Mesenchymal stem cell (in vitro differentiated cells and primary cell): Measurements from ENCODE around the gene ETS1.

Experiments
- DNase-seq: peaks from one replicate; pipeline ENCODE4 v3.0.0-alpha.2; 2013
- H2AFZ ChIP-seq: one replicate; pipeline ENCODE4 v1.6.1; 2013; ENCODE audit warnings: low read depth, mild to moderate bottlenecking, control low read depth, inconsistent platforms, low read length, moderate library complexity
- H2AK5ac ChIP-seq: 2 replicates; pipeline ENCODE4 v1.6.1; 2013; ENCODE audit warnings: low read length, moderate library complexity, mild to moderate bottlenecking, inconsistent platforms; ENCODE audit not compliant: severe bottlenecking
- H2BK120ac ChIP-seq: one replicate; pipeline ENCODE4 v1.6.1; 2013; ENCODE audit warnings: low read depth, mild to moderate bottlenecking, inconsistent platforms, low read length, moderate library complexity
- H2BK12ac ChIP-seq, 2 experiments: one replicate each; pipeline ENCODE4 v1.6.1; 2013; ENCODE audit warnings: inconsistent platforms in 2 of 2, low read length in 2 of 2, mild to moderate bottlenecking in 2 of 2, moderate library complexity in 2 of 2, control low read depth in 1 of 2
- H2BK15ac ChIP-seq: one replicate; pipeline ENCODE4 v1.6.1; 2013; ENCODE audit warnings: mild to moderate bottlenecking, low read depth, inconsistent platforms; ENCODE audit not compliant: poor library complexity, severe bottlenecking
- H2BK5ac ChIP-seq: 2 replicates; pipeline ENCODE4 v1.6.1; 2013; ENCODE audit warnings: low read depth, mild to moderate bottlenecking, low read length, control low read depth, inconsistent platforms; ENCODE audit not compliant: poor library complexity, severe bottlenecking
- H3K14ac ChIP-seq, 2 experiments: one replicate each; pipeline ENCODE4 v1.6.1; 2013; ENCODE audit warnings: inconsistent platforms in 2 of 2, low read length in 2 of 2, control low read depth in 1 of 2, mild to moderate bottlenecking in 1 of 2, moderate library complexity in 1 of 2
- H3K18ac ChIP-seq, 2 experiments: one replicate each; pipeline ENCODE4 v1.6.1; 2013; ENCODE audit warnings: inconsistent platforms in 2 of 2, low read length in 2 of 2, control low read depth in 1 of 2, low read depth in 1 of 2, mild to moderate bottlenecking in 1 of 2
- H3K23ac ChIP-seq, 2 experiments: one replicate each; pipeline ENCODE4 v1.6.1; 2013; ENCODE audit warnings: inconsistent platforms in 2 of 2, low read length in 2 of 2, mild to moderate bottlenecking in 2 of 2, moderate library complexity in 2 of 2, control low read depth in 1 of 2
- H3K27ac ChIP-seq: 2 replicates; pipeline ENCODE4 v1.5.1; 2013; ENCODE audit warnings: mild to moderate bottlenecking, moderate library complexity, low read length, control low read depth, inconsistent platforms; ENCODE audit not compliant: poor library complexity, severe bottlenecking
- H3K27me3 ChIP-seq, 2 experiments: 2 replicates each; pipeline versions ENCODE4 v1.6.1 to v1.7.0; 2013; ENCODE audit warnings: low read length in 2 of 2, mild to moderate bottlenecking in 2 of 2, moderate library complexity in 2 of 2, control low read depth in 1 of 2, inconsistent platforms in 1 of 2; ENCODE audit not compliant: control insufficient read depth in 1 of 2, insufficient read depth in 1 of 2
- H3K36me3 ChIP-seq, 2 experiments: 2 replicates each; pipeline versions ENCODE4 v1.6.1 to v1.7.0; 2013; ENCODE audit warnings: low read length in 2 of 2, control low read depth in 1 of 2, inconsistent platforms in 1 of 2, low read depth in 1 of 2, mild to moderate bottlenecking in 1 of 2; ENCODE audit not compliant: insufficient read depth in 2 of 2, control insufficient read depth in 1 of 2
- H3K4ac ChIP-seq, 2 experiments: one replicate each; pipeline ENCODE4 v1.6.1; 2013; ENCODE audit warnings: inconsistent platforms in 2 of 2, low read length in 2 of 2, mild to moderate bottlenecking in 2 of 2, moderate library complexity in 2 of 2, control low read depth in 1 of 2, low read depth in 1 of 2
- H3K4me1 ChIP-seq: 2 replicates; pipeline ENCODE4 v1.6.1; 2013; ENCODE audit warnings: low read depth, low read length, control low read depth; ENCODE audit not compliant: control insufficient read depth, insufficient read depth
- H3K4me2 ChIP-seq: 2 replicates; pipeline ENCODE4 v1.6.1; 2013; ENCODE audit warnings: low read length, mild to moderate bottlenecking, inconsistent platforms; ENCODE audit not compliant: poor library complexity, severe bottlenecking
- H3K4me3 ChIP-seq, 2 experiments: 2 replicates each; pipeline versions ENCODE4 v1.5.1 to v1.7.0; 2013; ENCODE audit warnings: low read length in 2 of 2, mild to moderate bottlenecking in 2 of 2, control low read depth in 1 of 2, low read depth in 1 of 2; ENCODE audit not compliant: insufficient read depth in 1 of 2
- H3K79me1 ChIP-seq: replicated peaks from 2 replicates; pipeline ENCODE4 v1.6.1; 2013; ENCODE audit warnings: mild to moderate bottlenecking, control low read depth, low read length, inconsistent platforms; ENCODE audit not compliant: poor library complexity, severe bottlenecking
- H3K9ac ChIP-seq: 2 replicates; pipeline ENCODE4 v1.7.0; 2013; ENCODE audit warnings: mild to moderate bottlenecking, low read length, moderate library complexity
- H3K9me3 ChIP-seq: 2 replicates; pipeline ENCODE4 v1.7.0; 2013; ENCODE audit warnings: mild to moderate bottlenecking, low read length; ENCODE audit not compliant: control insufficient read depth
- H4K8ac ChIP-seq: one replicate; pipeline ENCODE4 v1.6.1; 2013; ENCODE audit warnings: inconsistent platforms, mild to moderate bottlenecking, low read length, moderate library complexity
- H4K91ac ChIP-seq: one replicate; pipeline ENCODE4 v1.6.1; 2013; ENCODE audit warnings: mild to moderate bottlenecking, low read length, inconsistent platforms
- WGBS: methylation state at CpG from one replicate; pipeline ENCODE4 v1.1.7; 2013; ENCODE audit warnings: mixed read lengths; 5-methylcytosine and 5-hydroxymethylcytosine counted together

The ETS1 gene

DNA sequence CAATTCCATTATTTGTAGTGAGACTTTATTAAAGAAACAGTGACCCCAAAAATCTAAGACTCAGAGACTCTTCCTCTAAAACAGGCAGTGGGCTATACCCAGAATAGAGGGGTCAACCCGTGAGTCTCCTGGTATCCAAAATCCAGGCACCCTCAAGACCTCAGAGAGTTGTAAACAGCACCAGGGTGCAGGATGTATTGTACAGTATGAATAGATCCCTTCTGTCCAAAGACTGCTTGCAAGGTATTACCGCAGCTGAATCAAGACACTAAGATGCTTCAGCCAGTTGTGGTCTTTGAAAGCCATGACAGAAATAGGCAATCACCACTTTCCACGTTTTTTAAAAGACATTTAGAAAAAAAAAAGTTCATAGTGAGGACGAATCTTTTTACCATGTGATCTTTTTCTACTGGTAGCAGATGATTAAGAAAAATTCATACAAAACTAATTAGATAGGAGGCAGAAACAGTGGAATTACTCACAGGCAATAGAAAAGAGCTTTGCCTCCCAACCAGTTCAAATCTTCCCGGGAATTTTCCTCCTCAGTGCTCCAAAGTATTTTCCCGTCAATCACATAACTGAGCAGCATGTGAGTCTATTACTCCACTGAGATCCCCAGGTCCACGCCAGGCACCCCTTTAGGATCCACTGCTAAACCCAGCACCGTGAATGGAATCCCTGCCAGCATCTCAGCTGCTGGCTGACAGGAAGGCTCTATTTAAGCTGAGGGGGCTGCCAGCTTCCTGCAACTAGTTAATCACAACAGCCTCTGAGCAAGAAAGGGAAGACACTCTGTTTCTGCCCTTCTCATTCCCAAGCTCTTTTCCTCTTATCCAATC is 113.1 kb downstream of the ETS1 start:
- Histone ChIP-seq H3K4me2 (no peak overlapping the region), H3K14ac (peak overlapping the region in 1 of 2 experiments; percentile 83), H2AFZ (no peak overlapping the region), H3K36me3 (peaks cover 19 to 74% of the 10 kb centered on the region in 2 experiments), H3K4me1 (peaks cover 17% of the 10 kb centered on the region), H3K23ac (no peak overlapping the region), H2BK12ac (no peak overlapping the region), H3K4ac (peak overlapping the region in 1 of 2 experiments; percentile 51), H4K91ac (peak overlapping the region; percentile 25), H3K4me3 (no peak overlapping the region), H2BK120ac (no peak overlapping the region), H3K79me1 (peaks cover 18% of the 10 kb centered on the region), H3K27ac (no peak overlapping the region), H3K9me3 (no peaks in the 10 kb centered on the region), H2BK15ac (peak overlapping the region; percentile 9), H3K9ac (peak overlapping the region; percentile 60), H3K27me3 (no peaks in the 10 kb centered on the region), H2BK5ac (no peak overlapping the region), H3K18ac (peak overlapping the region in 1 of 2 experiments; percentile 69), H2AK5ac (peak overlapping the region; percentile 23), H4K8ac (peak overlapping the region; percentile 57)
- 87% methylated on average over 7 of the region's 8 CpGs for WGBS
- DNase-seq = no peak

DNA sequence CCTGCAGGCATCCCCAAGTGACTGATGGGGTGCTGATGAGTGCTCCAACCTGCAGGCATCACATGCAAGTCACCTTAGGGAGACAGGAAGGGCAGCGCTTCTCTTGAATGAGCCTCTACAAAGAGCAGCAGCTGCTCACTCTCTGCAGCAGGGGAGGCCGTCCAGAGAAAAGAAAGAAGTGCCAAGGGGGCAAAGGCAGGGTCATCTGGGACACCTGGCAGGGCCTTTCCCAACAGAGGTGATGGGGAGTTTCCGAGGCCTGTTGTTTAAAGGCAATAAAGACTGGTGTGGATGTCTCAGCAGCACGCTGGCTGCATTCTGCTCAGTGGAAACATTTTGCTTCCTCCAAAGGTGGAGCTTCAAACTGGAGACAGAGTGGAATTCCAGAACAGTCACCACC is 113.7 kb downstream of the ETS1 start:
- Histone ChIP-seq H3K4ac (no peak overlapping the region), H2AFZ (no peak overlapping the region), H4K91ac (no peak overlapping the region), H2BK120ac (no peak overlapping the region), H3K36me3 (peaks cover 21 to 74% of the 10 kb centered on the region in 2 experiments), H2BK5ac (no peak overlapping the region), H3K14ac (no peak overlapping the region), H3K79me1 (peaks cover 19% of the 10 kb centered on the region), H3K9me3 (no peaks in the 10 kb centered on the region), H3K4me1 (peaks cover 18% of the 10 kb centered on the region), H3K27ac (no peak overlapping the region), H2BK15ac (peak overlapping the region; percentile 9), H3K9ac (peak overlapping the region; percentile 60), H3K4me2 (no peak overlapping the region), H3K4me3 (no peak overlapping the region), H4K8ac (no peak overlapping the region), H3K27me3 (no peaks in the 10 kb centered on the region), H2AK5ac (no peak overlapping the region), H2BK12ac (peak overlapping the region in 1 of 2 experiments; percentile 29), H3K18ac (peak overlapping the region in 1 of 2 experiments; percentile 55), H3K23ac (no peak overlapping the region)
- no peak for DNase-seq
- WGBS = 91% methylated on average over 4 of the region's 4 CpGs

DNA sequence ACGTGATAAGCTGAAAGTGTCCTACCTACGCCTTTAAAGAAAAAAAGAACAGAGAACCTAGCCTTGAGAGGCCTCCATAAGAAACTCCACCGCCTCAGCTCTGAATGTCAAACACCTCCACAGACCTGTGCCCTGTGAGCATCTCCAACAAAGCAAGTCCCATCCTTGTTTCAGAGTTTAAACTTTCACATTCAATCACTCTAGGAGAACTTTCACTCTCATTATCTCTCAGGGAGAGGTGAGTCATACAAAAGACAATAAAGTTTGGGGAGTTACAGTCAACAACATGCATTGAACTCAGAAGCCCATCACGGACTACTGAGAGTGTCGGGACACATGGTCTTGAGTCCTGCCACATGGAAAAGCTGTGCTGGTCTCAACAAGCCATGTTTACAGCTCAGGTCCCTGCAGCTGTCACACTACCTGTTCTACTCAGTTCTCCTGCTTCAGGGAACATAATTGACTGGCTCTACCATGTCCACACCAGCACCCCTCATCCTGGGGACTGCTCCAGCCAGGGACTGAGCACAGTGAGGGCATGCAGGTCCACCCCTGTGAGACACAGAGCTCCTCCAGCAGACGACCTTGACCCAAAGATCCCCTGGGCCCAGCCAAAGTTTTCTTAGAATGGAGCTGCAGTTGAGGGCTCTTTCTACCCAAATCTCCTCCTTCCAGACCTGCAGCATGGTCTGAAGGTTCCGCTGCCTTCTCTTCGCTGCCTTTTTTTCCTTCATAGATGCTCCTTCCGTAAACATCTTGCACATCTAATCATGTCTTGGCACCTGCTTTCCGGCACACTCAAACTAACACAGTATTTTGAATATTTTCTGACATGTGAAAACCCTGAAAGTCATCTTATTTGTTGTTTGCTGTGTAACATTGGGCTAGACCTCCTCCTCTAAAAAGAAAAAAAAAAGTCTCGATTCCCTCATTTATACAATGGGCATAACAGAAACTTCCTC is 114.9 kb downstream of the ETS1 start:
- Histone ChIP-seq H4K8ac (no peak overlapping the region), H3K14ac (no peak overlapping the region), H3K4me1 (peaks cover 27% of the 10 kb centered on the region), H3K18ac (peak overlapping the region in 1 of 2 experiments; percentile 62), H3K4me2 (no peak overlapping the region), H3K9me3 (no peaks in the 10 kb centered on the region), H2BK15ac (no peak overlapping the region), H3K4me3 (no peak overlapping the region), H3K36me3 (peaks cover 21 to 69% of the 10 kb centered on the region in 2 experiments), H2AK5ac (no peak overlapping the region), H3K23ac (no peak overlapping the region), H4K91ac (no peak overlapping the region), H3K27ac (no peak overlapping the region), H2AFZ (no peak overlapping the region), H2BK12ac (no peak overlapping the region), H2BK120ac (no peak overlapping the region), H3K9ac (peak overlapping the region; percentile 20), H3K27me3 (no peaks in the 10 kb centered on the region), H3K79me1 (peaks cover 18% of the 10 kb centered on the region), H3K4ac (no peak overlapping the region), H2BK5ac (no peak overlapping the region)
- DNase-seq = peak; percentile 63
- 82% methylated on average over 9 of the region's 11 CpGs for WGBS
